WTC11 (cell line): ENCODE results near the gene PDE6G. TPM values are rescaled to one million over a fixed set of nuclear protein-coding genes. Genes with fewer than 3 reads are reported as not detected.

Experiments used
- ATAC-seq: fragments of 200-7000 bp; cut with Tn5 transposase; 2 replicates; pipeline ENCODE4 v1.10.0; 2021; ENCODE audit warnings: mild to moderate bottlenecking, moderate library complexity
- CTCF ChIA-PET: fragments of 300-600 bp; sonication (Branson Sonifier 250); formaldehyde crosslinking; loops from one replicate; lab custom pipeline; 2021; ENCODE audit warnings: antibody characterized with exemption; lab: Charles Lee
- POLR2A ChIA-PET: fragments of 350-600 bp; sonication (Branson Sonifier 250); formaldehyde crosslinking; loops from one replicate; lab custom pipeline; 2021; ENCODE audit warnings: antibody characterized with exemption; lab: Charles Lee
- DNase-seq: peaks from one replicate; pipeline ENCODE4 v3.0.0; 2021; ENCODE audit warnings: low spot score
- H3K27ac Mint-ChIP-seq: 2 replicates; pipeline ENCODE4 v1.8.0; 2021; ENCODE audit warnings: mixed read lengths
- H3K27me3 Mint-ChIP-seq: 2 replicates; pipeline ENCODE4 v1.8.0; 2021; ENCODE audit warnings: low read depth, mild to moderate bottlenecking, moderate library complexity, mixed read lengths
- H3K36me3 Mint-ChIP-seq: 2 replicates; pipeline ENCODE4 v1.8.0; 2021; ENCODE audit warnings: mixed read lengths
- H3K4me1 Mint-ChIP-seq: 2 replicates; pipeline ENCODE4 v1.8.0; 2022; ENCODE audit warnings: mixed read lengths
- H3K4me3 Mint-ChIP-seq: 2 replicates; pipeline ENCODE4 v1.8.0; 2021; ENCODE audit warnings: mild to moderate bottlenecking, moderate library complexity, mixed read lengths
- H3K9me3 Mint-ChIP-seq: 2 replicates; pipeline ENCODE4 v1.8.0; 2021; ENCODE audit warnings: mixed read lengths
- ATF3 ChIP-seq: sonication (generic); formaldehyde crosslinking; conservative IDR thresholded peaks from 2 replicates; pipeline ENCODE4 v1.8.1; 2022; ENCODE audit warnings: mild to moderate bottlenecking, missing genetic modification reagents
- CBFB ChIP-seq: sonication (generic); formaldehyde crosslinking; IDR thresholded peaks from 2 replicates; pipeline ENCODE4 v1.8.1; 2022; ENCODE audit warnings: mild to moderate bottlenecking, low read depth, missing genetic modification reagents
- CREM ChIP-seq: sonication (generic); formaldehyde crosslinking; IDR thresholded peaks from 2 replicates; pipeline ENCODE4 v1.8.1; 2022; ENCODE audit warnings: mild to moderate bottlenecking, missing genetic modification reagents, moderate library complexity
- ETV6 ChIP-seq: sonication (generic); formaldehyde crosslinking; IDR thresholded peaks from 2 replicates; pipeline ENCODE4 v1.8.1; 2022; ENCODE audit warnings: mild to moderate bottlenecking, missing genetic modification reagents
- JAZF1 ChIP-seq: fragments of 250-450 bp; sonication (Bioruptor Pico); IDR thresholded peaks from 2 replicates; pipeline ENCODE4 v1.9.0; 2021; ENCODE audit warnings: moderate library complexity, mild to moderate bottlenecking, inconsistent platforms
- KAT7 ChIP-seq: sonication (generic); formaldehyde crosslinking; IDR thresholded peaks from 2 replicates; pipeline ENCODE4 v1.8.1; 2023; ENCODE audit warnings: missing genetic modification reagents, mild to moderate bottlenecking, borderline replicate concordance
- PREB ChIP-seq: sonication (generic); formaldehyde crosslinking; IDR thresholded peaks from 2 replicates; pipeline ENCODE4 v1.8.1; 2022; ENCODE audit warnings: mild to moderate bottlenecking, missing genetic modification reagents, moderate library complexity, borderline replicate concordance
- PRRX2 ChIP-seq: fragments of 250-450 bp; sonication (Bioruptor Pico); IDR thresholded peaks from 2 replicates; pipeline ENCODE4 v1.8.0; 2021; ENCODE audit warnings: mild to moderate bottlenecking
- SP1 ChIP-seq: sonication (generic); formaldehyde crosslinking; conservative IDR thresholded peaks from 2 replicates; pipeline ENCODE4 v1.8.1; 2022; ENCODE audit warnings: missing genetic modification reagents
- TEAD1 ChIP-seq: sonication (generic); formaldehyde crosslinking; IDR thresholded peaks from 2 replicates; pipeline ENCODE4 v1.8.0; 2022; ENCODE audit warnings: mild to moderate bottlenecking, missing genetic modification reagents
- ZBTB43 ChIP-seq: sonication (generic); formaldehyde crosslinking; IDR thresholded peaks from 2 replicates; pipeline ENCODE4 v1.8.1; 2023; ENCODE audit warnings: mild to moderate bottlenecking, missing genetic modification reagents
- ZNF671 ChIP-seq: fragments of 250-450 bp; sonication (Bioruptor Pico); IDR thresholded peaks from 2 replicates; pipeline ENCODE4 v1.8.0; 2021; ENCODE audit warnings: mild to moderate bottlenecking
- total RNA-seq: library from RNA; stranded (reverse); gene quantifications from 3 replicates; pipeline ENCODE4 v1.2.3, GENCODE V29; 2021
- TF ChIP-seq, protein P1 (sequence below): fragments of 250-450 bp; sonication (Bioruptor Pico); IDR thresholded peaks from 2 replicates; pipeline ENCODE4 v1.8.0; 2021; ENCODE audit warnings: mild to moderate bottlenecking
- TF ChIP-seq, protein P2 (sequence below): fragments of 250-450 bp; sonication (Bioruptor Pico); IDR thresholded peaks from 2 replicates; pipeline ENCODE4 v2.1.2; 2022; ENCODE audit warnings: mild to moderate bottlenecking, moderate library complexity
- TF ChIP-seq, protein P3 (sequence below): fragments of 200-600 bp; IDR thresholded peaks from 2 replicates; pipeline ENCODE4 v1.8.0; 2022; ENCODE audit warnings: antibody characterized with exemption
- TF ChIP-seq, protein P4 (sequence below): sonication (generic); formaldehyde crosslinking; IDR thresholded peaks from 2 replicates; pipeline ENCODE4 v1.8.0; 2023; ENCODE audit warnings: missing genetic modification reagents, mild to moderate bottlenecking, borderline replicate concordance

Gene PDE6G
- total RNA-seq, 1 experiment from 2014 or later = 4.4 TPM

- DNase-seq = no peak
- no peak overlapping the region for H3K4me3 Mint-ChIP-seq
- no peak for ATAC-seq
- no peaks in the 10 kb centered on the region for H3K9me3 Mint-ChIP-seq
- ChIA-PET POLR2A (no interaction called here), CTCF (no interaction called here)
- H3K27me3 Mint-ChIP-seq = no peaks in the 10 kb centered on the region
- H3K4me1 Mint-ChIP-seq = no peaks in the 10 kb centered on the region
- peaks cover 28% of the 10 kb centered on the region for H3K36me3 Mint-ChIP-seq
- TF ChIP-seq, protein P1, sequence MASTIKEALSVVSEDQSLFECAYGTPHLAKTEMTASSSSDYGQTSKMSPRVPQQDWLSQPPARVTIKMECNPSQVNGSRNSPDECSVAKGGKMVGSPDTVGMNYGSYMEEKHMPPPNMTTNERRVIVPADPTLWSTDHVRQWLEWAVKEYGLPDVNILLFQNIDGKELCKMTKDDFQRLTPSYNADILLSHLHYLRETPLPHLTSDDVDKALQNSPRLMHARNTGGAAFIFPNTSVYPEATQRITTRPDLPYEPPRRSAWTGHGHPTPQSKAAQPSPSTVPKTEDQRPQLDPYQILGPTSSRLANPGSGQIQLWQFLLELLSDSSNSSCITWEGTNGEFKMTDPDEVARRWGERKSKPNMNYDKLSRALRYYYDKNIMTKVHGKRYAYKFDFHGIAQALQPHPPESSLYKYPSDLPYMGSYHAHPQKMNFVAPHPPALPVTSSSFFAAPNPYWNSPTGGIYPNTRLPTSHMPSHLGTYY = no peak
- TF ChIP-seq JAZF1 (CRISPR knock-in tag) = no peak
- TF ChIP-seq, protein P2, sequence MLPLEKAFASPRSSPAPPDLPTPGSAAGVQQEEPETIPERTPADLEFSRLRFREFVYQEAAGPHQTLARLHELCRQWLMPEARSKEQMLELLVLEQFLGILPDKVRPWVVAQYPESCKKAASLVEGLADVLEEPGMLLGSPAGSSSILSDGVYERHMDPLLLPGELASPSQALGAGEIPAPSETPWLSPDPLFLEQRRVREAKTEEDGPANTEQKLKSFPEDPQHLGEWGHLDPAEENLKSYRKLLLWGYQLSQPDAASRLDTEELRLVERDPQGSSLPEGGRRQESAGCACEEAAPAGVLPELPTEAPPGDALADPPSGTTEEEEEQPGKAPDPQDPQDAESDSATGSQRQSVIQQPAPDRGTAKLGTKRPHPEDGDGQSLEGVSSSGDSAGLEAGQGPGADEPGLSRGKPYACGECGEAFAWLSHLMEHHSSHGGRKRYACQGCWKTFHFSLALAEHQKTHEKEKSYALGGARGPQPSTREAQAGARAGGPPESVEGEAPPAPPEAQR (CRISPR knock-in tag) = no peak
- no peak for TF ChIP-seq ZBTB43 (CRISPR knock-in tag)
- TF ChIP-seq ZNF671 (CRISPR knock-in tag) = no peak
- TF ChIP-seq, protein P3, sequence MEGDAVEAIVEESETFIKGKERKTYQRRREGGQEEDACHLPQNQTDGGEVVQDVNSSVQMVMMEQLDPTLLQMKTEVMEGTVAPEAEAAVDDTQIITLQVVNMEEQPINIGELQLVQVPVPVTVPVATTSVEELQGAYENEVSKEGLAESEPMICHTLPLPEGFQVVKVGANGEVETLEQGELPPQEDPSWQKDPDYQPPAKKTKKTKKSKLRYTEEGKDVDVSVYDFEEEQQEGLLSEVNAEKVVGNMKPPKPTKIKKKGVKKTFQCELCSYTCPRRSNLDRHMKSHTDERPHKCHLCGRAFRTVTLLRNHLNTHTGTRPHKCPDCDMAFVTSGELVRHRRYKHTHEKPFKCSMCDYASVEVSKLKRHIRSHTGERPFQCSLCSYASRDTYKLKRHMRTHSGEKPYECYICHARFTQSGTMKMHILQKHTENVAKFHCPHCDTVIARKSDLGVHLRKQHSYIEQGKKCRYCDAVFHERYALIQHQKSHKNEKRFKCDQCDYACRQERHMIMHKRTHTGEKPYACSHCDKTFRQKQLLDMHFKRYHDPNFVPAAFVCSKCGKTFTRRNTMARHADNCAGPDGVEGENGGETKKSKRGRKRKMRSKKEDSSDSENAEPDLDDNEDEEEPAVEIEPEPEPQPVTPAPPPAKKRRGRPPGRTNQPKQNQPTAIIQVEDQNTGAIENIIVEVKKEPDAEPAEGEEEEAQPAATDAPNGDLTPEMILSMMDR = no peak
- TF ChIP-seq PRRX2 (CRISPR knock-in tag) = no peak
- TF ChIP-seq, protein P4, sequence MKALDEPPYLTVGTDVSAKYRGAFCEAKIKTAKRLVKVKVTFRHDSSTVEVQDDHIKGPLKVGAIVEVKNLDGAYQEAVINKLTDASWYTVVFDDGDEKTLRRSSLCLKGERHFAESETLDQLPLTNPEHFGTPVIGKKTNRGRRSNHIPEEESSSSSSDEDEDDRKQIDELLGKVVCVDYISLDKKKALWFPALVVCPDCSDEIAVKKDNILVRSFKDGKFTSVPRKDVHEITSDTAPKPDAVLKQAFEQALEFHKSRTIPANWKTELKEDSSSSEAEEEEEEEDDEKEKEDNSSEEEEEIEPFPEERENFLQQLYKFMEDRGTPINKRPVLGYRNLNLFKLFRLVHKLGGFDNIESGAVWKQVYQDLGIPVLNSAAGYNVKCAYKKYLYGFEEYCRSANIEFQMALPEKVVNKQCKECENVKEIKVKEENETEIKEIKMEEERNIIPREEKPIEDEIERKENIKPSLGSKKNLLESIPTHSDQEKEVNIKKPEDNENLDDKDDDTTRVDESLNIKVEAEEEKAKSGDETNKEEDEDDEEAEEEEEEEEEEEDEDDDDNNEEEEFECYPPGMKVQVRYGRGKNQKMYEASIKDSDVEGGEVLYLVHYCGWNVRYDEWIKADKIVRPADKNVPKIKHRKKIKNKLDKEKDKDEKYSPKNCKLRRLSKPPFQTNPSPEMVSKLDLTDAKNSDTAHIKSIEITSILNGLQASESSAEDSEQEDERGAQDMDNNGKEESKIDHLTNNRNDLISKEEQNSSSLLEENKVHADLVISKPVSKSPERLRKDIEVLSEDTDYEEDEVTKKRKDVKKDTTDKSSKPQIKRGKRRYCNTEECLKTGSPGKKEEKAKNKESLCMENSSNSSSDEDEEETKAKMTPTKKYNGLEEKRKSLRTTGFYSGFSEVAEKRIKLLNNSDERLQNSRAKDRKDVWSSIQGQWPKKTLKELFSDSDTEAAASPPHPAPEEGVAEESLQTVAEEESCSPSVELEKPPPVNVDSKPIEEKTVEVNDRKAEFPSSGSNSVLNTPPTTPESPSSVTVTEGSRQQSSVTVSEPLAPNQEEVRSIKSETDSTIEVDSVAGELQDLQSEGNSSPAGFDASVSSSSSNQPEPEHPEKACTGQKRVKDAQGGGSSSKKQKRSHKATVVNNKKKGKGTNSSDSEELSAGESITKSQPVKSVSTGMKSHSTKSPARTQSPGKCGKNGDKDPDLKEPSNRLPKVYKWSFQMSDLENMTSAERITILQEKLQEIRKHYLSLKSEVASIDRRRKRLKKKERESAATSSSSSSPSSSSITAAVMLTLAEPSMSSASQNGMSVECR (CRISPR knock-in tag) = no peak
- TF ChIP-seq ATF3 = no peak
- TF ChIP-seq CREM (CRISPR knock-in tag) = no peak
- TF ChIP-seq SP1 (CRISPR knock-in tag) = no peak
- no peak for TF ChIP-seq CBFB (CRISPR knock-in tag)
- TF ChIP-seq TEAD1 = no peak
- TF ChIP-seq KAT7 (CRISPR knock-in tag) = no peak
- TF ChIP-seq ETV6 (CRISPR knock-in tag) = no peak
- no peak for TF ChIP-seq PREB (CRISPR knock-in tag)
- no peak overlapping the region for H3K27ac Mint-ChIP-seq
Measured at GRCh38 chr17:81691608-81692007, 35.3 kb upstream of the PDE6G start.
